ENCODE measurements around the gene ICAM3.

Gene ICAM3

GRCh38 chr19:10290357-10290875, 49.0 kb downstream of the ICAM3 start:
- no peak for DNase-seq

DNA sequence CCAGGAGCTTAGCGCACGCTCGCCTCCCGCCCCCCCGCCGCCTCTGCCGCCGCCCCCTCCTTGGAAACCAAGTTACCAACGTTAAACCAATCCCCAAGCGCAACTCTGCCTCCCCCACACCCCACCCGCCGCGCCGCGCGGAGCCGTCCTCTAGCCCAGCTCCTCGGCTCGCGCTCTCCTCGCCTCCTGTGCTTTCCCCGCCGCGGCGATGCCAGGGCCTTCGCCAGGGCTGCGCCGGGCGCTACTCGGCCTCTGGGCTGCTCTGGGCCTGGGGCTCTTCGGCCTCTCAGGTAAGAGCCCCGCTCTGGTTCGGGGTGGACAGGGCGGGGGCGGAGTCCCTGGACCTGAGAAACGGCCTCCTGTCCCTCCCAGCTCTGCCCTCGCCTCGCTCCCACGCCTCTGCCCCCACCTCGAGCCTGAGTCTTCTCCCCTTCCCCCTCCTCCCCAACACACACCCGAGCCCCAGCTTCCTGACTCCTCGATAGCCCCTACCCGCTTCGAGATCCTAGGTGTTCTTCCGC, 49.5 kb downstream of the ICAM3 start, which contains the start of gene ICAM5:
Gene ICAM5 (plus strand): TSS at position 117 of the 521 bp plus-strand sequence. CDS start 92 bp downstream, at position 209.
- peak; percentile 44 for DNase-seq

GRCh38 chr19:10289167-10289835, 50.1 kb downstream of the ICAM3 start:
- peak; percentile 62 for DNase-seq

GRCh38 chr19:10288662-10289166, 50.7 kb downstream of the ICAM3 start:
- peak; percentile 43 for DNase-seq

DNA sequence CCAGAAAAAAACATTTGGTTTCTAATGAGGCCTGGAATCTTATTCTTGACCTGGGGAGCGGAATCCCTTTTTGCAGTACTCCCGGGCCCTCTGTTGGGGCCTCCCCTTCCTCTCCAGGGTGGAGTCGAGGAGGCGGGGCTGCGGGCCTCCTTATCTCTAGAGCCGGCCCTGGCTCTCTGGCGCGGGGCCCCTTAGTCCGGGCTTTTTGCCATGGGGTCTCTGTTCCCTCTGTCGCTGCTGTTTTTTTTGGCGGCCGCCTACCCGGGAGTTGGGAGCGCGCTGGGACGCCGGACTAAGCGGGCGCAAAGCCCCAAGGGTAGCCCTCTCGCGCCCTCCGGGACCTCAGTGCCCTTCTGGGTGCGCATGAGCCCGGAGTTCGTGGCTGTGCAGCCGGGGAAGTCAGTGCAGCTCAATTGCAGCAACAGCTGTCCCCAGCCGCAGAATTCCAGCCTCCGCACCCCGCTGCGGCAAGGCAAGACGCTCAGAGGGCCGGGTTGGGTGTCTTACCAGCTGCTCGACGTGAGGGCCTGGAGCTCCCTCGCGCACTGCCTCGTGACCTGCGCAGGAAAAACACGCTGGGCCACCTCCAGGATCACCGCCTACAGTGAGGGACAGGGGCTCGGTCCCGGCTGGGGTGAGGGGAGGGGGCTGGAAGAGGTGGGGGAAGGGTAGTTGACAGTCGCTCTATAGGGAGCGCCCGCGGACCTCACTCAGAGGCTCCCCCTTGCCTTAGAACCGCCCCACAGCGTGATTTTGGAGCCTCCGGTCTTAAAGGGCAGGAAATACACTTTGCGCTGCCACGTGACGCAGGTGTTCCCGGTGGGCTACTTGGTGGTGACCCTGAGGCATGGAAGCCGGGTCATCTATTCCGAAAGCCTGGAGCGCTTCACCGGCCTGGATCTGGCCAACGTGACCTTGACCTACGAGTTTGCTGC, 52.4 kb downstream of the ICAM3 start, which contains the start of gene ICAM4:
Gene ICAM4 (plus strand): TSS at position 153 of the 935 bp plus-strand sequence. CDS start 58 bp downstream, at position 211.
- DNase-seq = no peak

- DNase-seq = no peak
Observed at GRCh38 chr19:10285393-10285792, 54.0 kb downstream of the ICAM3 start.

GRCh38 chr19:10284960-10285278, 54.5 kb downstream of the ICAM3 start:
- no peak for DNase-seq

DNA sequence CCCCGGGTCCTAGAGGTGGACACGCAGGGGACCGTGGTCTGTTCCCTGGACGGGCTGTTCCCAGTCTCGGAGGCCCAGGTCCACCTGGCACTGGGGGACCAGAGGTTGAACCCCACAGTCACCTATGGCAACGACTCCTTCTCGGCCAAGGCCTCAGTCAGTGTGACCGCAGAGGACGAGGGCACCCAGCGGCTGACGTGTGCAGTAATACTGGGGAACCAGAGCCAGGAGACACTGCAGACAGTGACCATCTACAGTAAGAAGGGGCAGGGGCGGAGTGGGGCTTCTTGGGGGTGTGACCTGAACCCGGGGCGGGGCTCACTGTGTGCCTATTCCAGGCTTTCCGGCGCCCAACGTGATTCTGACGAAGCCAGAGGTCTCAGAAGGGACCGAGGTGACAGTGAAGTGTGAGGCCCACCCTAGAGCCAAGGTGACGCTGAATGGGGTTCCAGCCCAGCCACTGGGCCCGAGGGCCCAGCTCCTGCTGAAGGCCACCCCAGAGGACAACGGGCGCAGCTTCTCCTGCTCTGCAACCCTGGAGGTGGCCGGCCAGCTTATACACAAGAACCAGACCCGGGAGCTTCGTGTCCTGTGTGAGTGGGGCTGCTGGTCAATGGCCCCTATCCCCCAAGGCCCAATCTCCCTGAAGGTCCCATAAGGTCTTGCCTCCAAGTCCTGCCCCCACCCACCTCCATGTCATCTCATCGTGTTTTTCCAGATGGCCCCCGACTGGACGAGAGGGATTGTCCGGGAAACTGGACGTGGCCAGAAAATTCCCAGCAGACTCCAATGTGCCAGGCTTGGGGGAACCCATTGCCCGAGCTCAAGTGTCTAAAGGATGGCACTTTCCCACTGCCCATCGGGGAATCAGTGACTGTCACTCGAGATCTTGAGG, 55.1 kb downstream of the ICAM3 start:
- no peak for DNase-seq

All from NCI-H1105 treated with DMSO at 0.1 percent for 48 hours (cell line).